Stimulated activated CD4-positive, alpha-beta T cell treated with anti-CD3 and anti-CD28 coated beads, TNF-alpha, amount 100 ng/mL, for 48 hours (primary cell): Measurements from ENCODE around the gene RAB26.

Experiments used
- DNase-seq, 3 donors: peaks; one replicate each; pipeline ENCODE4 v3.0.0-alpha.2; 2020; ENCODE audit warnings: low read depth in 3 of 3

The RAB26 gene

DNA sequence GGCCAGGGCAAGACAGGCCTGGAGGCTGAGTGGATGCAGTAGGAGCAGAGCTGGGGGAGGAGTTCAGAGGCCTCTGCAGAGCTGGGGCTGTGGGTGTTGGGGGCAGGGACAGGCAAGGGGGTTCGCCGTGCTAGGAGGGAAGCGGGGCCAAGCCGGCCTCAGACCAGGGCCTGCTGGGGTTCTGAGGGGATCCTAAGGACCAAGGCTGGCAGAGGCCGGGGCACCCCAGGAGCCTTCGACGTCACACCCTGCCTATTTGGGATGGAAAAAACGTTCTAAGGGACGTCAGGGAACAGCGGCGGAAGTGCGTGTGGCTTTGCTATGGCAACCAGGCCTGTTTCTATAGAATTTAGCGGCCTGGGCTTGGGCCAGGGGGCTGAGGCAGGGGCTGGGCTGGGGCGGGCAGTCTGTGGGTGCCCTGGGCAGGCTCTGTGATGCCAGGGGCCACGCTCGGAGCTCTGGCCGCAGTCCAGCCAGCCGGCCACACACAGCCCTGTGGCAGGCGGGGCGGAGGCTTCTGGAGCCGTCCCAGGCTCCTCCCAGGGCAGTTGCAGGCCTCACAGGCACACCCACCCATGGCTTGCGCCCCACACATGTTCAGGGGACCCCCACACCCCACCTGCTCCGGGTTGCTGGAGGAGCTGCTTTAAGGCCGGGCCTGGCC is 10.9 kb downstream of the RAB26 start:
- no peak for DNase-seq

DNA sequence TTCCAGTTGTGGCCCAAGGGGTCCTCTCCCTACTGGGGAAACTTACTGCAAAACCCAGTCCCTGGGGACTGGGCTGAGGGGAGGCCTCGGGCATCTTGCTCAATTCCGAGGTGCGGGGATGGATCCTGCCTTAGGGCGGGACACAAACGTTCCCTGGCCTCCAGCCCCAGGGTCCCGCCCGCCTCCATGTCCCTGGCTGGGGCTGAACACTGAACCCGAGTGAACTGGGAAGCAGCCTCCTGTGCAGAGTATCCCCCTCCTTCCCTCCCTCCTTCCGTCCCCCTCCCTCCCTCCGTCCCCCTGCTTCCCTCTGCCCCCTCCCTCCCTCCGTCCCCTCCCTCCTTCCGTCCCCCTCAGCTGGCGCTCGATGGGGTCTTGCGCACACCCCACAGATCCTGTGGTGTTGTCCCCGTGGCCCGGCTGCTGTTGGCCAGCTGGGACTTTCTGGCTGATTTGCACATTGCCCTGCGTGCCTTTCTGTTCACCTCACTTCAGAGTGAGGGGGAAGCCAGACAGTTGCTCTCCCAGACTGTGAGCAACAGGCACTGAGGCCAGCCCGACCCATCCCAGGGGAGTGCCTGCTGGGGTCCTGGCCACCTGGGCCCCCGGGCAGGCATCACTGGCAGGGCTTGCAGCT is 12.6 kb downstream of the RAB26 start:
- no peak for DNase-seq

DNA sequence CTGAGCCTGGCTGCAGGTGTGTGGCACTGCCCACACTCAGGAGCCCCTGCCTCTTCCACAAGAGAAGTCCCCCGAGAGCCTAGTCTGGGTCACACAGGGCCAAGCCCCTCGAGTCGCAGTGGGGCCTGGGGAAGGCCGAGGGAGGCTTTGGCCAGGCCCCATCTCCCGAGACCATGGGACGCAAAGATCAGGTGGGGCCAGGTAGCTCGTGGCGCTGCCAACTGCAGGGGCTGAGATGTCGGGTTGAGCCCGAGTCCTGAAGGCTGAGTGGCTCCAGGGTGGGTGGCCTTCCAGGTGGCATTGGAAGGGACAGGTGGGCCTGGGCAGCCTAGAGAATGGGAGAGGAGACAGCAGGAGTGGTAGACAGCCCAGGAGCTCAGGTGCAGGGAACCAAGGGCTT is 13.5 kb downstream of the RAB26 start:
- DNase-seq: no peak

DNA sequence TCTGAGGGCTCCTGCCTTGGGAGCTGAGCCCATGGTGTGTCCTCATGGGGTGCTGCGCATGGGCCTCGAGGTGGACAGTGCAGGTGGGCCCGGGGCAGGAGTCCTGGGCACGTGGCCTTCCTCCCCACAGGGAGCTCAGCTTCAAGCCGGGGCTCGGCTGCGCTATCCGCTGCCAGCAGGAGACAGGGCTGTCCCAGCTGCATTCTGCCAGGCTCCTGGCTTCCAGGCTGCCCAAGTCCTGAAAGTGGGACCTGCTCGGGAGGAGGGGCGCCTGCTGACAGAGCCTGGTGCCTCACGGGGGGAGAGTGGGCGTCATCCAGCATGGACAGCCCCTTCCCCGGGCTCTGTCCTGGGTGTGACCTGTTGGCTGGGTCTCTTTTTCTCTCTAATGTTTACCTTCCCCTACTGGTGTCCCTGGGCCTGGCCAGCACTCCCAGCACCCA is 14.3 kb downstream of the RAB26 start:
- no peak for DNase-seq

DNA sequence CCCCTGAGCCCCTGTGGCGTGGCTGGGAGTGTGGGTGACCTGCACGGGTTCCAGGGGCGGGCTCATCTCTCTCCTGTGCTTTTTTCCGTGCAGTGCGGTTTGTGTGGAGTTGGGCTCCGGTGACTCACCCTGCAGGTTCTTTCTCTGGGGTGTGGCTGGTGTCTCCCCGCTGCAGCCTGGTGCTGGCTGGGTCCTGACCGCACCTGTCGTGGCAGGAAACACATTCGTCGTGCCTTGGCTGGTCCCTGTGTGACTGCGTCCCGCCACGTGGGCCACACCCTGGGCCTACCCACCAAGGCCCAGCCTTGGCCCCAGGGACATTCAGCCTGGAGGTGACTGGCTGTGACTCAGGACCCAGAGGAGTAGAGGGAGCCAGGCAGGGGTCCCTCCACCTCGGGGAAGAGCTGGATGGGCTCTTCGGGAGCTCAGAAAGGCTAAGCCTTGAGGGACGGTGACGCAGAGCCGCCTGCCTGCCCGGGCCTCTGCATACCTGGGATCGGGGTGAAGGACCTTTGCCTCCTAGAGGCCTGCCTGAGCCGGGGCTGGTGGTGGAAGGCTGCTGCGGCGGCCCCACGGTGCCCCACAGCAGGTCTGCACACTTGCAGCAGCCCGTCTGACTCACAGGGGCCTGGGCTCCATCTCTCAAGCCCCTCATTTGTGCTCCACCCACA is 14.9 kb downstream of the RAB26 start:
- no peak for DNase-seq

DNA sequence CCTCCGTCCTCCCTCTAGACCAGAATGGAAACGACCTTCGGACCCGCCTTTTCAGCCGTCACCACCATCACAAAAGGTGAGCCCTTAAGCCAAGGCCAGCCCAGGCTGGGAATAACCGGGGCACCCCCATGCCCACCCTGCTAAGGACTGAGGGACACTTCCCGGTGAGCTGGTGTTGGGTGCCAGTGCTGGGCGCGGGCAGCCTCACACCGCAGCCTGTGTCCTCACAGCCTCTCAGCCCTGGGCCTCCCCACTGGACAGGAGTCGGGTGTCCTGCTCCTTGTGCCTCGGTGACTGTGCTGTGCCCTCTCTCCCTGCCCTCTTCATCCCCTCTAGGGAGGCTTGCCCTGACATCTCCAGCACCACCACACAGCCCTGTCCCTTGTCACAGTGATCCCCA is 17.4 kb downstream of the RAB26 start:
- no peak for DNase-seq

DNA sequence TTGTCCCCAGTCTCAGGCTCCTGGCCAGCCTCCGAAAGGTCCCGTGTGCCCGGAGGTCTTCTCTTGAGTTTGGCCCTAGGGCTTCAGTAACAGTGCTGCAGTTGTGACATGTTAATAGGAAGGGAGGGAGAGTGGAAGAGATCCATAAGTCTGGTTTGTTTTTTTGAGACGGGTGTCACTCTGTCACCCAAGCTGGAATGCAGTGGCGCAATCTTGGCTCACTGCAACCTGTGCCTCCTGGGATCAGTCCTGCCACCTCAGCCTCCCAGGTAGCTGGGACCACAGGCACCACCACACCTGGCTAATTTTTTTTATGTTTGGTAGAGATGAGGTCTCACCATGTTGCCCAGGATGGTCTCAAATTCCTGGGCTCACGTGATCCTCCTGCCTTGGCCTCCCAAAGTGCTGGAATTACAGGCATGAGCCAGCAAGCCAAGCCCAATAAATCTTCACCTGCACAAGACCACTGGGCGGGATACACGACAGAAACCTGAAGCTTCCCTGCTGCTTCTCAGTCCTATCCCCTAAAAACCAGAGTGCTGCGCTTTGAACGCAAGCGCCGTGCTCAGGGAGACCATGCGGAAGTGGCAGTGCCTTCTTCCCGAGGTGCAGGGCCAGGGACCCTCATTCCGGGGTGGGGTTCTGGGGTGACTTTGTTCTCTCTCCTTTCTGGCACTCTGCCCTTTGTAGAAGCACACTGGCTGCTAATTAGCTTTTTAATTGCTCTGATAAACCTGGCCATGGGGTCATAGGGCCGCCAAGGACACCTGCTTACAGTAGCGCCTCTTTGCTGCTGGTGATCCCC is 18.0 kb downstream of the RAB26 start:
- DNase-seq: no peak

DNA sequence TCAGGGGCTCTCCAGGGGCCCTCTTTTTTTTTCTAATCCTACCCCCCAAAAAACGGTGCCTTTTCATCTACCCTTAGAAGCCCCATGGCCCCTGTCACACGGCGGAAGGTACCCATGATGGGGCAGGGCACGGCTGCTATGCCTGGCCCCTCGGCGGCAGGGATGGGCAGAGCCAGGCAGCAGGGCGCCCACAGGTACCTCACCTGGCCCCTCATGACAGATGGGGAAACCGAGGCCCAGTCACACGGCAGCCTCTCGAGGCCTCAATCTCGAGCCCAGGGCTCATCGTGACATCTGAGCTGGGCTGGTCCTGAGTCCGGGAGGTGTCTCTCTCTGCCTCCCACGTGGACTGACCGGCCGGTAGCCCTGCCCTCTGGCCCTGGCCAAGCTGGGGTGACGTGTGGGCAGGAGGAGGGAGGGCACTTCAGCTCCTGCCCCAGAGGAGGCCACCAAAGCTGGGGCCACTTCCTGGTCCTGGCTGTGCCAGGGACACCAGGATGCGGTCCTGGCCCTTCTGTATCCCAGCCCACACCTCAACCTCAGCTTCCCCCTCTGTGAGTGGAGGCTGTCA is 18.7 kb downstream of the RAB26 start:
- no peak for DNase-seq

DNA sequence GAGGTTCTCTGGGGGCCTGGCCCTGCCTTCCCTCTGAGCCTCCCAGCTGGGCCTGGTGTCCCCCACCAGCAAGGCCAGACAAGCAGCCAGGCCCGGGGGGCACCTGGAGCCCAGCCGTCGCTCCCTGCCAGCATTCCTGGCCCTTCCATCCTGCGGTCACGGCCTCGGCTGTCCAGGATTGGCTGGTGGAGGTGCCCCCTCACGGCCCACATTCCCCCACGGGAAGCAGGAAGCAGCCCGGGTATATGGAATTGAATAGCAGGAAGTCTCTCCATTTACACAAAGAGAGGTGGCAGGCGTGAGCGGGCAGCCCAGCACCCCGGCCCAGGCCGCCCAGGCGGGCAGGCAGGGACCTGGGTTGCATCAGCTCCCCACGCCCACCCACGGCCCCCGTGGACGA is 21.7 kb downstream of the RAB26 start:
- DNase-seq: no peak

DNA sequence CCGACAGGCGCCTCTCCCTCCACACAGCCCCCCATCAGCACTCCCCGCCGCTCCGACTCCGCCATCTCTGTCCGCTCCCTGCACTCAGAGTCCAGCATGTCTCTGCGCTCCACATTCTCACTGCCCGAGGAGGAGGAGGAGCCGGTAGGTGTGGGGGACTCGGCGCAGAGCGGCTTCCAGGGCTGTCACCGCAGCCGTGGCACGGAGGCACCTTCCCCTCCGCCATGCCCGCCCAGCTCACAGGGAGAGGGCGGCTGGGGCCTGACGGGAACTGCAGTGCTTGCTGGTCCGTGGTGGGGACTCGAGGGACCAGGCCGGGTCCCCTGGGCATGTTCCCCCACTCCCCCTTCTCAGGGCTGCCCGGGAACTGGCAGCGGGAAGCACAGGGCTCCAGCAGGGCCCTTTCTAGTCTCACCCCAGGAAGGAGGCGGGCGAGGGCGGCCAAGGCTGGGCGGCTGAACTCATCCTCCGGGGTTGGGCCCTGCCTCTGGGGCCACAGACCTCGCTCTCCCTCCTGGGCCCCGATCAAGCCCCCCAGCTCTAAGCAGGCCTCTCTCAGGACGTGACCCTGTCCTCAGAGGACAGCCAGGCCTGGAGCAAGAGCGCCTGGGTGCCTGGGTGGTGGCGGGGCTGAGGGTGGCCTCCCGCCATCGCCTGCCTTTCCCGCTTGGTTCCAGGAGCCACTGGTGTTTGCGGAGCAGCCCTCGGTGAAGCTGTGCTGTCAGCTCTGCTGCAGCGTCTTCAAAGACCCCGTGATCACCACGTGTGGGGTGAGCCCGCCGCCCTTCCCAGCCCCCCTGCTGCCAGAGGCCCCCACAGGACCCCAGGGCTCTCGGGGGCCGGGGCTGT is 22.4 kb downstream of the RAB26 start:
- no peak for DNase-seq

DNA sequence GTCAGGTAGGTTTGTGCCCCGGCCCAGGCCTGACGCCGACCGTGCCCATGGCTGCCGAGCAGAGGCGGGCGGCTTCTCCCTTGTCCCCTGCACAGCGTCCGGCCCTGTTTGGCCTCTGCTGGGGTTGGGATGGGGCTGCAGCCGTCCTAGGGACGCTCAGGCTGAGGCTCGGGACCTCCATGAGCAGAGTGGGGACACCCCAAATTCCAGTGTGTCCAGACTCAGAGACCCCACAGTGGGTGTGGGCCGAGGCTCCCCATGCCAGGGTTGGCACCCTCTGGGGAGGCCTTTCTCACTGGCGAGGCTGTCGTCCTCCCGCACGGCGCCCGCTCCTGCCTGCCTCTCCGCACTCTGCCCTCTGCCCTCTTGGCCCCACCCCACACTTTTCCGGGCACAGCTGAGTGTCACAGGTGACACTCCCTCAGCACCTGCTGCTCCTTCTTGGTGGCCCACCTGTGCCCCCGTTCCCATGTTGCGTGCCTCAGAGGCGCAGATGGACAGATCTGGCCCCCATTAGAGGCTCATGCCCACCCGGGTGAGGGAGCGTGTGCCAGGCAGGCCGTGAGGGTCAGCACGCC is 23.3 kb downstream of the RAB26 start:
- no peak for DNase-seq

DNA sequence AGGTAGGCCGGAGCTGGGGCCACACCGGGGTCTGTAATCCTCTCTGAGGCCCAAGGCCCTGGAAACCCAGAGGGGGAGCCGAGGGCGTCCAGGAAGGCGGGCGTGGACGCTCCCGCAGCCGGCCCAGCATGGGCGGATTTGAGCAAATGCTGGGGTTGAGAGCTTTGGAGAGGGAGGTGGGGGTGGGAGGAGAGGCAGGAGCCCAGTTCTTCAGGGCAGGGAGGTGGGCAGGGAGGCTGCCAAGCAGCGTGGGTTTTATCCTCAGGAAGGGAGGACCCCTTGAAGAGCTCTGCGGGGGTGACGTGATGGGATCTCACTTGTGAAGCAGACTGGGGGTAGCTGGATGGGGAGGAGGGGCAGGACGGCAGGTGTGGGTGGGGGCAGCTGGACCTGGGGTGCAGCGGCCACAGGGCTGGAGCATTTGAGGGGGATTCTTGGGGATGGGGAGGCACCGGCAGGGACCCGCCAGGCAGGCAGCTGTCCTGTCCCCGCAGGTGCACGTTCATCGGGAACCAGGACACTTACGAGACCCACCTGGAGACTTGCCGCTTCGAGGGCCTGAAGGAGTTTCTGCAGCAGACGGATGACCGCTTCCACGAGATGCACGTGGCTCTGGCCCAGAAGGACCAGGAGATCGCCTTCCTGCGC is 24.4 kb downstream of the RAB26 start:
- no peak for DNase-seq

DNA sequence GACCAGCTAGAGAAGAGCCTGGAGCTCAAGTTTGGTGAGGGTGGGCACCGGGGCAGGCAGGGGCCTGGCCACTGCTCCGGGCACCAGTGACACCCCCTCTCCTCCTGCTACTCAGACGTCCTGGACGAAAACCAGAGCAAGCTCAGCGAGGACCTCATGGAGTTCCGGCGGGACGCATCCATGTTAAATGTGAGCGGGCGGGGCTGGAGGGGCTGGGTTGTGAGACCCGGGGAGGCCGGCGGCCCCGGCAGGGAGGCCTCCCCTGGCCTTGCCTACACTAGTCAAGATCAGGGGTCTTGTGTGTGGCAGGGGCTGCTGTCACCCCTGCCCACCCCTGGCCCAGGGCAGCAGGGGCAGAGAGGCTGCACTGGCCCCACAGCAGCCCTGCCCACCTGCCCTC is 24.9 kb downstream of the RAB26 start:
- DNase-seq: no peak

DNA sequence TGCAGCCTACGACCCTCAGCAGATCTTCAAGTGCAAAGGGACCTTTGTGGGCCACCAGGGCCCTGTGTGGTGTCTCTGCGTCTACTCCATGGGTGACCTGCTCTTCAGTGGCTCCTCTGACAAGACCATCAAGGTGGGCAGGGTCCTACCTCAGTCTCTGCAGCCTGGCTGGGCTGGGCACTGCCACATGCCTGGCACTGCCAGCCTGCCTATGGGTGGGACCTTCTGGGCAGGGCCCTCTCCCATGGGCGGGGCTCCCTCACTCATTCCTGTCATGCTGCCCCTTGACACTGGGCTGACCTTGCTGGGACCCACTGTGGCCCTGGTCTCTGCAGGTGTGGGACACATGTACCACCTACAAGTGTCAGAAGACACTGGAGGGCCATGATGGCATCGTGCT is 25.5 kb downstream of the RAB26 start:
- DNase-seq: no peak

DNA sequence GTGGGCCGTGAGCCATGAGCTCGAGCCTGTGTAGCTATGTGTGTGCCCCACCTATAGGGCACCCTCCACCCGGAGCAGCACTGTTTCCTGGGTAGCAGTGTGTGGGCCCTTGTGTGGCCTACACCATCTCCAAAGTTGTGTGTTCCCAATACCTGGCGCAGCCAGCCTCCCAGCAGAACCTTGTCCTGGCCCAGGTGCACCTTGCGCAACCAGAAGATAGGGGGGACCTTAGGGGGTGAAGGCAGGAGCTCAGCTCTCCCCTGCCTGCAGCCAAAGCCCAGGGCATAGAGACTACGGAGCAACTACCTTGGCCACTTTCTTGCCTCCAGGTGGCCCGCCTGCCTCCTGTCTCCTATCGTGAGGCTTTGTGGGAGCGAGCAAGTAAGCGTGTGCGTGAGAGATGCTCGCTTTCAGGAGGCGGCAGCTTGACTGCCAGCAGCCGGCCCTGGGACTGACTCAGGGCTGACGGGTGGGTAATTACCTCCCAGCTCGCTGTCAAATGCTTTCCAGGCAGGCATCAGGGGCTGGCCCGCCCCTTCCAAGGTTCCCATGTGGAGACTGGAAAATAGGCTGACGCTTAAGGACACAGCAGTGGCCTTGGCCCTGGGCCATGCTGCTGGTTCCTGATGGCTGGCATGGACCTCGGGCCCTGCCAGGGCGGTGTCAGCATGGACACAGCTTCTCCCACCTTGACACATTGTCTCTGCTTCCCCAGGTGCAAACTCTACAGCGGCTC is 26.1 kb downstream of the RAB26 start:
- no peak for DNase-seq

DNA sequence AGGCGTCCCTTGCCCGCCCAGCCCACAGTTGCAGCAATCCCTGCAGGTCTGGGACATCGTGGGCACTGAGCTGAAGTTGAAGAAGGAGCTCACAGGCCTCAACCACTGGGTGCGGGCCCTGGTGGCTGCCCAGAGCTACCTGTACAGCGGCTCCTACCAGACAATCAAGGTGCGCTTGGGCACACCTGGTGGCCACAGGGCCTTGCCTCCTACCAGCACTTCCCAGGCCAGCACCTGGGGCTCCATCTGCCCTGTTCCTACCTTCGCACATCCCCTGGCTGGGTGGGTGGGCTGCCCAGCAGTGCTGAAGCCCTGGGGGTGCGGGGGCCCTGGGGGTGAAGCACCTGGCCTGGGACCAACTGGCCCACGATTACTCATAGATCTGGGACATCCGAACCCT is 27.0 kb downstream of the RAB26 start:
- no peak for DNase-seq

DNA sequence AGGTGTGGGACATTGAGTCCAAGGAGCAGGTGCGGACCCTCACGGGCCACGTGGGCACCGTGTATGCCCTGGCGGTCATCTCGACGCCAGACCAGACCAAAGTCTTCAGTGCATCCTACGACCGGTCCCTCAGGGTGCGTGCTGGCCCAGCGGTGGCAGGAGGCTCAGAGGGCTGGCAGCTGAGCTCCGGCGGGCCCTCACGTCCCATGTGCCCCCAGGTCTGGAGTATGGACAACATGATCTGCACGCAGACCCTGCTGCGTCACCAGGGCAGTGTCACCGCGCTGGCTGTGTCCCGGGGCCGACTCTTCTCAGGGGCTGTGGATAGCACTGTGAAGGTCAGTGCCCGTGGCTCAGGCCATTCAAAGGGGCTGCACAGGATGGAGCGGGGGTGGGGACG is 27.6 kb downstream of the RAB26 start:
- DNase-seq: no peak

DNA sequence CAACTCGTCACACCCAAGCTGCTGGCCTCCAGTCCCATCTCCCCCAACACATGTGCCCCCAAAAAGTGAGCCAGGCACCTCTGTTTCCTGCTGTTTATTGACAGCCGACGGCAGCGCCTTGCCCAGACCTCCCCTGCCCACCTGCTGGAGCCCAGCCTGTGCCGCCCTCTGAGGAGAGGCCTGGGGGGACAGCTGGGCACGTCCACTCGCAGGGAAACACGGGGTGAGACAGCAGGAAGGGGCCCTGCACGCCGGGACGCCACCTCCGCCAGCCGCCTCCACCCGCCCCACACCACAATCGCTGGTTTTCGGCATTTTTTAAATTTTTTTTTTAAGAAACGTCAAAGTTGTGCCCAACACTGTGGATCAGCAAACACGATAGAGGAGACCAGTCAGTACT is 28.7 kb downstream of the RAB26 start:
- DNase-seq: no peak

DNA sequence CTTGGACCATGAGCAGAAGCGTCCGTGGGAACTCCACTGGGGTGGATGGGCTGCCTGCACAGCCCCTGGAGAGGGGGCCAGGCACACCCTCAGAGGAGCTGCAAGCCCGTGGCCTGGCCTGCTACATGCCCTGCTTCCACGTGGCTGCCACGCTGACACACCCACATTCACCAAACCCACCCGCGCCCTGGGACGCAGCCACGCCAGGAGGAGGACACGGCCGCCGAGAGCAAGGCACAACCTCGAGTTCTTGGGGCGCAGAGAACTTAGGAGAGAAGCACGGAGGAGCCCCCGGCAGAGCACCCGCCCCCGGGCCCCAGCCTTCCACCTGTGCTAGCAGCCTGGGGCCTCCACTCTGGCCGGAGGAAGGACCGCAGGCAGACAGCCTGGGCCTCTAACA is 29.1 kb downstream of the RAB26 start:
- no peak for DNase-seq
